GM12874 (cell line): ENCODE results near the gene SPRED1.

Experiments
- CTCF ChIP-seq: IDR thresholded peaks from 2 replicates; pipeline ENCODE4 v1.5.1; 2011; ENCODE audit warnings: low read depth, mild to moderate bottlenecking, control low read depth, low read length, moderate library complexity; ENCODE audit not compliant: insufficient read depth

The SPRED1 gene

GRCh38 chr15:38367476-38367875, 114.8 kb downstream of the SPRED1 start:
- no peak for TF ChIP-seq CTCF

GRCh38 chr15:38369936-38370478, 117.4 kb downstream of the SPRED1 start:
- TF ChIP-seq CTCF, result no peak

- TF ChIP-seq CTCF, result no peak
Measured at GRCh38 chr15:38373016-38373415, 120.4 kb downstream of the SPRED1 start.

GRCh38 chr15:38374029-38374428, 121.4 kb downstream of the SPRED1 start:
- TF ChIP-seq CTCF, result no peak

GRCh38 chr15:38374556-38374955, 121.9 kb downstream of the SPRED1 start:
- no peak for TF ChIP-seq CTCF

- TF ChIP-seq CTCF, result no peak
Measured at GRCh38 chr15:38376081-38376480, 123.4 kb downstream of the SPRED1 start.

GRCh38 chr15:38377636-38378035, 125.0 kb downstream of the SPRED1 start:
- no peak for TF ChIP-seq CTCF
